B cell (primary cell): ENCODE measurements around the gene CDC42EP4.

ENCODE experiments used
- EZH2 ChIP-seq: IDR thresholded peaks from 2 replicates; pipeline ENCODE4 v1.6.1; 2012; ENCODE audit warnings: borderline replicate concordance, low read depth, mild to moderate bottlenecking, moderate library complexity, low read length; ENCODE audit not compliant: insufficient read depth, poor library complexity, severe bottlenecking
- TF ChIP-seq, protein P1 (sequence below): fragments of 200-600 bp; IDR thresholded peaks from one replicate; pipeline ENCODE4 v1.8.0; 2022; ENCODE audit warnings: antibody characterized with exemption, mild to moderate bottlenecking

DNA sequence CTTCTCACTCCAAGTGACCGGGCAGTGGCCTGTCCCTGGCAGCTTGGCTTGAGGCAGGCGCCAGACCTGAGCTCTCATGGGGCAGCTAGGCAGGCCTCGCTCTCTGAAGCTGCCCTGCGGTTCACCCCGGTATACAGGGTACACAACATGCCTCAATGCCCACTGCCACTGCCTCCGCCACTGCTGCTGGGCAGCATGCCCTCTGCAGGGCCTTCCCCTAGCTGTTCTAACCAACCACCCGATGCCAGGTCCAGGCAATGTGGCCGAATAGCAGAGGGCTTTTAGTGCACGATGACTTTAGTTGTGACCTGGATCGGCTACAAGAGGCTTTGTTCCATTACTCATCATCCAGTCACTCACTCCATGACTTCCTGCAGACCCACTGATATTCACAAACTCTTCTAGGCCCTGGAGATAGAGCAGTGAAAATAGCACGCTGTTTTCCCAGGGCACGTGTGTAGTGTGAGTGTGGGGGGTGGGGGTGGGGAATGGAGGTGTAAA is 19.7 kb downstream of the CDC42EP4 start:
- TF ChIP-seq, protein P1, sequence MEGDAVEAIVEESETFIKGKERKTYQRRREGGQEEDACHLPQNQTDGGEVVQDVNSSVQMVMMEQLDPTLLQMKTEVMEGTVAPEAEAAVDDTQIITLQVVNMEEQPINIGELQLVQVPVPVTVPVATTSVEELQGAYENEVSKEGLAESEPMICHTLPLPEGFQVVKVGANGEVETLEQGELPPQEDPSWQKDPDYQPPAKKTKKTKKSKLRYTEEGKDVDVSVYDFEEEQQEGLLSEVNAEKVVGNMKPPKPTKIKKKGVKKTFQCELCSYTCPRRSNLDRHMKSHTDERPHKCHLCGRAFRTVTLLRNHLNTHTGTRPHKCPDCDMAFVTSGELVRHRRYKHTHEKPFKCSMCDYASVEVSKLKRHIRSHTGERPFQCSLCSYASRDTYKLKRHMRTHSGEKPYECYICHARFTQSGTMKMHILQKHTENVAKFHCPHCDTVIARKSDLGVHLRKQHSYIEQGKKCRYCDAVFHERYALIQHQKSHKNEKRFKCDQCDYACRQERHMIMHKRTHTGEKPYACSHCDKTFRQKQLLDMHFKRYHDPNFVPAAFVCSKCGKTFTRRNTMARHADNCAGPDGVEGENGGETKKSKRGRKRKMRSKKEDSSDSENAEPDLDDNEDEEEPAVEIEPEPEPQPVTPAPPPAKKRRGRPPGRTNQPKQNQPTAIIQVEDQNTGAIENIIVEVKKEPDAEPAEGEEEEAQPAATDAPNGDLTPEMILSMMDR: no peak
- no peak for TF ChIP-seq EZH2
